BJ (cell line): ENCODE measurements around the gene AKT3. TPM values are rescaled to one million over a fixed set of nuclear protein-coding genes. Genes with fewer than 3 reads are reported as not detected.

Experiments used
- CTCF ChIA-PET: fragments of 350-600 bp; formaldehyde crosslinking; extraction: SDS; loops from one replicate; lab custom pipeline; 2021; ENCODE audit warnings: antibody characterized with exemption, inconsistent platforms; lab: Yijun Ruan, JAX
- POLR2A ChIA-PET: fragments of 300-600 bp; sonication (Branson Sonifier 250); formaldehyde crosslinking; extraction: SDS; loops from one replicate; lab custom pipeline; 2021; ENCODE audit warnings: antibody characterized with exemption; lab: Charles Lee
- DNase-seq: peaks from one replicate; pipeline ENCODE4 v3.0.0-alpha.2; 2011; ENCODE audit warnings: low read depth
- H3K27me3 ChIP-seq: 2 replicates; pipeline ENCODE4 v1.6.0; 2011; ENCODE audit warnings: low read length; ENCODE audit not compliant: control insufficient read depth, insufficient read depth
- H3K36me3 ChIP-seq: 2 replicates; pipeline ENCODE4 v1.5.1; 2011; ENCODE audit warnings: low read length; ENCODE audit not compliant: control insufficient read depth, insufficient read depth
- H3K4me3 ChIP-seq: 2 replicates; pipeline ENCODE4 v1.5.1; 2011; ENCODE audit warnings: low read depth, mild to moderate bottlenecking, control low read depth, low read length
- polyA plus RNA-seq: library from polyadenylated mRNA; depleted of rRNA; stranded (reverse); fragments of >200 nt; gene quantifications from 2 replicates; pipeline ENCODE4 v1.2.3, GENCODE V29; 2011
- TF ChIP-seq, protein P1 (sequence below): IDR thresholded peaks from 2 replicates; pipeline ENCODE4 v1.5.1; 2011; ENCODE audit warnings: low read depth, mild to moderate bottlenecking, control low read depth, inconsistent platforms, low read length, moderate library complexity; ENCODE audit not compliant: insufficient read depth

Gene AKT3
- polyA plus RNA-seq, 1 experiment = 23.8 TPM

DNA sequence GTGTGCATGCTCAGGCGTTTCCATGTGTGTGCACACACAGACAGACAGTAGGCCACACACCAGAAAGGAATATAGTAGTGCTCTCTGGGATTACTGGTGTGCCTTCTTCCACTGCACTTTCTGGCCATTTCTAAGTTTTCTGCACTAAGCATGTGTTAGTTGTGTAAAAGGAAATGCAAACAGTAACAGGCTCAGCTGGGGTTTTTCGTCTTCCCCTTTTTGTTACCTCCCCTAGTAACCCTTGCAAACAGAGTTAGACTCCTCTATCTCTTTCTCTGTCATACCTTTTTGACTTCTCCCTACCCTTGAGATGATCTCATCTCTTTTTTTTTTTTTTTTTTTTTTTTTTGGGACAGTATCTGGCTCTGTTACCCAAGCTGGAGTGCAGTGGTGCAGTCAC is 398.0 kb downstream of the AKT3 start:
- DNase-seq = no peak
- Histone ChIP-seq H3K4me3 (no peak overlapping the region), H3K27me3 (no peaks in the 10 kb centered on the region), H3K36me3 (no peaks in the 10 kb centered on the region)
- TF ChIP-seq, protein P1, sequence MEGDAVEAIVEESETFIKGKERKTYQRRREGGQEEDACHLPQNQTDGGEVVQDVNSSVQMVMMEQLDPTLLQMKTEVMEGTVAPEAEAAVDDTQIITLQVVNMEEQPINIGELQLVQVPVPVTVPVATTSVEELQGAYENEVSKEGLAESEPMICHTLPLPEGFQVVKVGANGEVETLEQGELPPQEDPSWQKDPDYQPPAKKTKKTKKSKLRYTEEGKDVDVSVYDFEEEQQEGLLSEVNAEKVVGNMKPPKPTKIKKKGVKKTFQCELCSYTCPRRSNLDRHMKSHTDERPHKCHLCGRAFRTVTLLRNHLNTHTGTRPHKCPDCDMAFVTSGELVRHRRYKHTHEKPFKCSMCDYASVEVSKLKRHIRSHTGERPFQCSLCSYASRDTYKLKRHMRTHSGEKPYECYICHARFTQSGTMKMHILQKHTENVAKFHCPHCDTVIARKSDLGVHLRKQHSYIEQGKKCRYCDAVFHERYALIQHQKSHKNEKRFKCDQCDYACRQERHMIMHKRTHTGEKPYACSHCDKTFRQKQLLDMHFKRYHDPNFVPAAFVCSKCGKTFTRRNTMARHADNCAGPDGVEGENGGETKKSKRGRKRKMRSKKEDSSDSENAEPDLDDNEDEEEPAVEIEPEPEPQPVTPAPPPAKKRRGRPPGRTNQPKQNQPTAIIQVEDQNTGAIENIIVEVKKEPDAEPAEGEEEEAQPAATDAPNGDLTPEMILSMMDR = no peak
- POLR2A ChIA-PET = no interaction called here
- CTCF ChIA-PET = no interaction called here

DNA sequence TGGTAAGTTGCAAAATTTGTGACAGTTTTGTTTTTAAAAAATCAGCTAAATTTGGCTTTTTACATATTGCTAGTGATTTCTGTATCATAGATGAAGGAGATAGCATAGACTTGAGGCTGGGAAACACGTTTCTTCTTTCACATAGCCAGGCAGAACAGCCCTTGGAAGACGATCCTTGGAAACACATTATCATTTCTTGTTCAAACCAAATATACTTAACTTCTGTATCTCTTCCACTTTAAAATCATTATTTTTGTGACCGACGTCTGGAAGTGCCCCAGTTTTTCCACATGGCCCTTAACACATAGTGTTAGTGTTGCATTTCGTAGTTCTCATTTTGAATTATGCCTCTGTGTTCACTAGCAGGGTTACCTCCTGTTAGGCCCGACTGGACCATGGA is 400.7 kb downstream of the AKT3 start:
- DNase-seq = no peak
- ChIA-PET CTCF (no interaction called here), POLR2A (no interaction called here)
- TF ChIP-seq, protein P1 = no peak
- Histone ChIP-seq H3K4me3 (no peak overlapping the region), H3K36me3 (no peaks in the 10 kb centered on the region), H3K27me3 (no peaks in the 10 kb centered on the region)

DNA sequence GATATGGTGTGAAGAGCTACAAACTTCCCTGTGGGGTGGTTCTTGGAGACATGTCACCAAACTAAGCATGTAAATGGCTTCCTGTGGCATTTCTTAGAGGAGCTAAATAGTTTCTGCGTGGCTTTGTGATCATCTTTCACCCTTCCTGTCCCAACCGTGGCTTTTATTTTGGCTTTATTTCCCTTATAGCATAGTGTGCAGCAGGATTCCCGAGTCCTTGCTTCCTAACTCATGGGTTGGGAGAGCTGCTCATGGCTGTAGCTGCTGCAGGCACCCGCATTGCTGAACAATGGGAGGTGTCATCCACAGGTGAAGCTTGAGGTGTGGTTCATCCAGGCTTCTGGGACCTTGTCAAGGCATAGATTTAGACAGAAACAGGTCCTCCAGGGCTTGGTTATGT is 402.2 kb downstream of the AKT3 start:
- POLR2A ChIA-PET = no interaction called here
- Histone ChIP-seq H3K36me3 (no peaks in the 10 kb centered on the region), H3K4me3 (no peak overlapping the region), H3K27me3 (no peaks in the 10 kb centered on the region)
- CTCF ChIA-PET = no interaction called here
- TF ChIP-seq, protein P1 = no peak
- DNase-seq = no peak

DNA sequence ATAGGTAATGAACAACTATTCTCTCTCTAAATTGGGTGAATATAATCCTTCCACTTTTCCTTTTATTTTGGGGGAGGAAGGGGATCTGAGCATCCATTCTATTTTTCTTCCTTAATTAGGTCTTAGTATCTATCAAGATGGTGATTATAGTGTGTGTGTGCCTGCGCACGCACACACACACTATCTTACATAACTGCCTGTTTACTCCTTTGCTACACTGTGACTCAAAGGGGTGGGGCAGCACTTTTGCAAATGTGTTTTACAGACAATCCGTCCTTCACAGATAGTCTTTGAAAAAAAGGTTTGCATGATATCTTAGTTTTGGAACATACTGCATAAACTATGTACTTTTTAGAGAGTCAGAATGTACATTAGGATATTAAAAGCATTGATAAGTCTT is 402.7 kb downstream of the AKT3 start:
- Histone ChIP-seq H3K4me3 (no peak overlapping the region), H3K36me3 (no peaks in the 10 kb centered on the region), H3K27me3 (no peaks in the 10 kb centered on the region)
- ChIA-PET POLR2A (no interaction called here), CTCF (no interaction called here)
- peak; percentile 5 for DNase-seq
- TF ChIP-seq, protein P1 = no peak

DNA sequence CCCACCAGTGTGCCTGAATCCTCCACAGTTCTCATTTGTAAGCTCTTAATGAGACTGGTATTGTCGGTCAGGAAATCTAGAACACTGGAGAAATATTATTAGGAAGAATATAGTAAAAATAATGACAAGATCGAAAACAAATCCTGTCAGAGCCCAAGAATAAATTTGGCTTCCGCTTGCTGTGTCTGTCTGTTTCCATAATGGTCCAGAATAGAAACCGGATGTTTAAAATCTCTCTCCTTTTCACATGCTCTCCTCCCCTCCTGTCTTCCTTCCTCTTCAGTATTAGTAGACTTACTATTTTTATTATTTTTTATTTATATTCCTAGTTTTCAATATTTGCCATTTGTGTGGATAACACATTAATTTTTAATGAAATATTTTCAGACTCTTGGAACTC is 406.5 kb downstream of the AKT3 start:
- Histone ChIP-seq H3K36me3 (no peaks in the 10 kb centered on the region), H3K27me3 (no peaks in the 10 kb centered on the region), H3K4me3 (no peak overlapping the region)
- ChIA-PET POLR2A (no interaction called here), CTCF (interaction anchor here (0.6 kb wide), 1 partner anchor 165 kb away, joined by 3 read pairs; no protein-coding TSS in a partner anchor)
- TF ChIP-seq, protein P1 = no peak
- no peak for DNase-seq
